ENCODE results near the gene MARF1.

The MARF1 gene

DNA sequence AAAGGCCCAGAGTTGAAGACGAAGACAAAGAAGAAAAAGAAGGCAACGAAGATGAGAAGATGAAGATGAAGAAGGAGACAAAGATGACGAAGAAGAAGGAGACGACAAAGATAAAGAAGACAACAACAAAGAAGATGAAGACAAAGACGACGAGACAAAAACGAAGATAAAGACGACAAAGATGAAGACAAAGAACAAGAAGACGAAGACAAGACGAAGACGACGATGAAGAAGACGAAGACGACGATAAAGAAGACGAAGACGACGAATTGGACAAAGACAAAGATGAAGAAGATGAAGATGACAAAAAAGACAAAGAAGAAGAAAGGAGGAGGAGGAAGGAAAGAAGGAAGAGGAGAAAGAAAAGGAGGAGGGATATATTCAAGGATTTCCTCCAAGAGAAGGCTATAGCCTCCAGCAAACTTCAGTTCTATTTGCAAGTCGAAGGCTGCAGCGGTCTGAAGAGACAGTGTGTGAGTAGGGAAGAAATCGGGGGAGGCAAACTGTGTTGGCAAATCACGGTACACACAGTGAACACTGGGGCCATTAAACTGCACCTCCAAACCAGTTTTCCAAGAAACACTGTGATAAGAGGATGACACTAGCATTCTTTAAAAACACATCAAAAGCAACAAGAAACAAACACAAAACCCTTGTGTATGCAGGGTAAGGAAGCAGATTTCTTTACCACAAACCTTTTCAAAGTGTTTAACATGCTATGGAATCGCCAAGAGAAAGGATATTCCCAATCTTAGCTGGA, 40.5 kb downstream of the MARF1 start:
- DNase-seq (ENCODE audit: insufficient read length, low spot score) (no peak), FAIRE-seq (no peak)
- no peak for TF ChIP-seq SPI1 (IDR thresholded peaks at IDR 0.05; ENCODE audit: low read depth, low read length)
- TF ChIP-seq POU2F2 (IDR thresholded peaks at IDR 0.05; ENCODE audit: low read depth, low read length) = no peak
- TF ChIP-seq POLR2AphosphoS5 (IDR thresholded peaks at IDR 0.05; ENCODE audit: low read depth, low read length) = no peak
- TF ChIP-seq TAF1 (IDR thresholded peaks at IDR 0.05; ENCODE audit: low read depth, low read length) = no peak
- no peak for TF ChIP-seq PAX5 (IDR thresholded peaks at IDR 0.05; ENCODE audit: insufficient read depth, low read length, severe bottlenecking)
- no peak for TF ChIP-seq POLR2A (IDR thresholded peaks at IDR 0.05; ENCODE audit: low read depth, low read length)

DNA sequence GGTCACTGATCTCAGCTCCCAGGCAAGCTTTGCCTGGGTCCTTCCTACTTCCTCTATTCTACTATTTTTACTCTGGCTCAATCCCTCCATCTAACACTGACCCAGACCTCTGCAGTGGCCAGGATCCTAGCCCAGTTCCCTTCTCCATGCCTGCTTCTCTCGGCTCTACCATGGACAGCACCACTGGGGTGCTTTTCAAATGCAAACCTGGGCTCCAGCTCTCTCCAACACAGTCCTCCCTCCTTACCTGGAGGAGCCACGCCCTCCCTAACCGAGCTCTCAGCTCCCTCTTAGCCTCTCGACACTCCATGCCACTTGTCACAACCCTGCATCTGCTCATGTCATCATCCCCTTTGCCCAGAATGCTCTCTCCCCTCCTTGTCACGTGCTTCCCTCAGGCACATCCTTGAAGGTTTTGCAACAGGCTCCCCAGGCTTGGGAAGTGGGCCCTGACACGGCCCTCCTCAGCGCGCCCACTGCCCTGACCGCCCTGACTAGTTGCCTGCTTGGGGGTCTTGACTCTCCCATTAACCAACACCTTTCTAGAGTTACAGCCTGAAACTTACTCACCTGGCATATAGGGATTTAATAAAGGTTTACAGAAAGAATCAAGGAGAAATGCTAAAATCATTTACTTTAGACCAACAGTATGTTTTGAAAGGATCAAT, 41.6 kb downstream of the MARF1 start:
- FAIRE-seq (no peak), DNase-seq (ENCODE audit: insufficient read length, low spot score) (no peak)
- TF ChIP-seq PAX5 (IDR thresholded peaks at IDR 0.05; ENCODE audit: insufficient read depth, low read length, severe bottlenecking) = no peak
- no peak for TF ChIP-seq SPI1 (IDR thresholded peaks at IDR 0.05; ENCODE audit: low read depth, low read length)
- no peak for TF ChIP-seq POLR2AphosphoS5 (IDR thresholded peaks at IDR 0.05; ENCODE audit: low read depth, low read length)
- no peak for TF ChIP-seq POU2F2 (IDR thresholded peaks at IDR 0.05; ENCODE audit: low read depth, low read length)
- no peak for TF ChIP-seq TAF1 (IDR thresholded peaks at IDR 0.05; ENCODE audit: low read depth, low read length)
- no peak for TF ChIP-seq POLR2A (IDR thresholded peaks at IDR 0.05; ENCODE audit: low read depth, low read length)

- FAIRE-seq = no peak
- no peak for DNase-seq (ENCODE audit: insufficient read length, low spot score)
- no peak for TF ChIP-seq POLR2A (IDR thresholded peaks at IDR 0.05; ENCODE audit: low read depth, low read length)
- TF ChIP-seq PAX5 (IDR thresholded peaks at IDR 0.05; ENCODE audit: insufficient read depth, low read length, severe bottlenecking) = no peak
- TF ChIP-seq SPI1 (IDR thresholded peaks at IDR 0.05; ENCODE audit: low read depth, low read length) = no peak
- no peak for TF ChIP-seq TAF1 (IDR thresholded peaks at IDR 0.05; ENCODE audit: low read depth, low read length)
- TF ChIP-seq POU2F2 (IDR thresholded peaks at IDR 0.05; ENCODE audit: low read depth, low read length) = no peak
- no peak for TF ChIP-seq POLR2AphosphoS5 (IDR thresholded peaks at IDR 0.05; ENCODE audit: low read depth, low read length)
Observed at GRCh38 chr16:15599303-15600070, 43.5 kb downstream of the MARF1 start.

- no peak for FAIRE-seq
- TF ChIP-seq TAF1 (IDR thresholded peaks at IDR 0.05; ENCODE audit: low read depth, low read length) (no peak), POLR2AphosphoS5 (IDR thresholded peaks at IDR 0.05; ENCODE audit: low read depth, low read length) (no peak), POLR2A (IDR thresholded peaks at IDR 0.05; ENCODE audit: low read depth, low read length) (no peak), SPI1 (IDR thresholded peaks at IDR 0.05; ENCODE audit: low read depth, low read length) (no peak), POU2F2 (IDR thresholded peaks at IDR 0.05; ENCODE audit: low read depth, low read length) (no peak), PAX5 (IDR thresholded peaks at IDR 0.05; ENCODE audit: insufficient read depth, low read length, severe bottlenecking) (no peak)
- DNase-seq (ENCODE audit: insufficient read length, low spot score) = no peak
Observed at GRCh38 chr16:15598648-15599190, 44.2 kb downstream of the MARF1 start.

DNA sequence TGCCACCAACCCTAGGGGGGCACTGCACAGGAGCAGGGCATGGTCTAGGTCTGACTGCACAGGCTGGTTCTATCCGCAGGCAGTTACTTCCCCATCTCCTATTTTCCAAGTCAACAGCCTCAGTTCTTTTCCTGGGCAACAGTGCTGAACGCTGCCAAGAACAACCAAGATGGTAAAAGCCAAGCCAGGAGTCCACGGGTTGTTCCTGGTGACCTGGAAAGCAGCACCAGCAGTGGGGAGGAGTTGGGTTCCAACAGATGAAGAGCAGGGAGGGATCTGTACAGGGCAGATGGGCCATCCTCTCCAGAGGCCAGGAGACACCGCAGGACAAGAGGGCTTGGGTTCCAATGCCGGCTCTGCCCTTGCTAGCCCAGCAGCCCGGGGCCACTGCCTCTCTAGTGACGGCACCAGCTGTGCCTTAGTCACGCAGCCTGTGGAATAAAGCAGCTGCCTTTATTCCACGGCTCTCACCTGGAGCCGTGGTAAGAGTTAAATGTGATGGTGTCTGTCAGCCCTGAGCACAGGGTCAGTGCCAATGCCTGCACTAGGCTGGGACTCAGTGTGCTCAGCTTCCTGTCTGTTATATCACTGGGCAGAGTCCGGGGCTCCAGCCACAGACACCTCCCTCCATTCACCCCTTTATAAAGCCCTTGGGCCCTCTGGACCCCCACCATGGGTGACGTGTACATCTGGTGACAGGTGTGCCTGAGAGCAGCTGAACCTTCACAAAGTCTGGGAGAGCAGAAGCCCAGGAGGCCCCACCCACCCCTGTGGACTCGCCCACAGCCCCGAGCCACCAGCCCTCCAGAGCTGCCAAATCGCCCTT, 44.9 kb downstream of the MARF1 start:
- no peak for FAIRE-seq

GRCh38 chr16:15597135-15597534, 45.8 kb downstream of the MARF1 start:
- no peak for TF ChIP-seq POLR2A (IDR thresholded peaks at IDR 0.05; ENCODE audit: low read depth, low read length)
- TF ChIP-seq TAF1 (IDR thresholded peaks at IDR 0.05; ENCODE audit: low read depth, low read length) = no peak
- no peak for TF ChIP-seq POLR2AphosphoS5 (IDR thresholded peaks at IDR 0.05; ENCODE audit: low read depth, low read length)
- TF ChIP-seq POU2F2 (IDR thresholded peaks at IDR 0.05; ENCODE audit: low read depth, low read length) = no peak
- TF ChIP-seq PAX5 (IDR thresholded peaks at IDR 0.05; ENCODE audit: insufficient read depth, low read length, severe bottlenecking) = no peak
- TF ChIP-seq SPI1 (IDR thresholded peaks at IDR 0.05; ENCODE audit: low read depth, low read length) = no peak
- DNase-seq (ENCODE audit: insufficient read length, low spot score) (no peak), FAIRE-seq (no peak)

More for the DNA sequence above, 44.9 kb downstream of the MARF1 start:
- no peak for TF ChIP-seq POLR2AphosphoS5 (IDR thresholded peaks at IDR 0.05; ENCODE audit: low read depth, low read length)
- TF ChIP-seq SPI1 (IDR thresholded peaks at IDR 0.05; ENCODE audit: low read depth, low read length) = no peak
- no peak for TF ChIP-seq TAF1 (IDR thresholded peaks at IDR 0.05; ENCODE audit: low read depth, low read length)
- no peak for TF ChIP-seq POLR2A (IDR thresholded peaks at IDR 0.05; ENCODE audit: low read depth, low read length)
- no peak for DNase-seq (ENCODE audit: insufficient read length, low spot score)

- no peak for TF ChIP-seq SPI1 (IDR thresholded peaks at IDR 0.05; ENCODE audit: low read depth, low read length)
- FAIRE-seq (no peak), DNase-seq (ENCODE audit: insufficient read length, low spot score) (no peak)
Observed at GRCh38 chr16:15594711-15595320, 48.1 kb downstream of the MARF1 start.

DNA sequence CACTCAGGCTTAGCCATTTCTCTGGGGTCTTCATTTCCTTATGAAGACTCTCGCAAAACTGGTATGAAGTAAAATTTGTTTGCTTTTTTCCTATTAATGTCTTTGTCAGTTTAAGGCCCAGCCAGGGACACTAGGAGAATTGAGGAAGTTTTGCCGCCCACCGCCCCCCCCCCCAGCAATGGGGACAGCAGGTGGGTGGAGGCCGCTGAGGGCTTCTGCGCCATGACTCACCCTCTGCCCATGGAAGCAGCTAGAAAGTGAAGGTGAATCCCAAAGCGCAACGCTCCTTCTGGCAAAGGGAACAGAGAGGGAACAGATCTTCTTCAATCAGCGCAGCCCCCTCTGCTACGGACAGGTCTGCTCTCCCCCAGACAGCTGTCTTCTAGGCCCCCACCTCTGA, 49.7 kb downstream of the MARF1 start:
- no peak for FAIRE-seq
- TF ChIP-seq POLR2AphosphoS5 (IDR thresholded peaks at IDR 0.05; ENCODE audit: low read depth, low read length) (no peak), SPI1 (IDR thresholded peaks at IDR 0.05; ENCODE audit: low read depth, low read length) (no peak), POU2F2 (IDR thresholded peaks at IDR 0.05; ENCODE audit: low read depth, low read length) (no peak), PAX5 (IDR thresholded peaks at IDR 0.05; ENCODE audit: insufficient read depth, low read length, severe bottlenecking) (no peak), TAF1 (IDR thresholded peaks at IDR 0.05; ENCODE audit: low read depth, low read length) (no peak), POLR2A (IDR thresholded peaks at IDR 0.05; ENCODE audit: low read depth, low read length) (no peak)
- DNase-seq (ENCODE audit: insufficient read length, low spot score) = no peak

Data from GM12891 (cell line).